Measurements from ENCODE around the gene RFX8. TPM values are rescaled to one million over a fixed set of nuclear protein-coding genes. Genes with fewer than 3 reads are reported as not detected.

RFX8 gene
- total and polyA plus RNA-seq, 2 of the 4 experiments (the other 2 are of a cell fraction), result 2.9 to 5.3 TPM

GRCh38 chr2:101517758-101518271 is 42.9 kb upstream of the RFX8 start:
- peak overlapping the region; percentile 56 for H3K14ac ChIP-seq (replicated peaks; ENCODE audit: low read depth, low read length)
- H3K36me3 ChIP-seq (ENCODE audit: control insufficient read depth, insufficient read depth, low read length), result no peaks in the 10 kb centered on the region
- H3K4me2 ChIP-seq (ENCODE audit: low read depth, low read length), result peak overlapping the region; percentile 53; the same call in 1 of the 2 replicates
- 0 out of 2 replicates have a peak overlapping the region, but pooled peaks have one; percentile 46 for H2AK5ac ChIP-seq (ENCODE audit: low read depth, low read length)
- H2BK120ac ChIP-seq (ENCODE audit: low read depth, low read length), result peak overlapping the region; percentile 92
- H3K4me3 ChIP-seq (ENCODE audit: insufficient read depth, low read depth, low read length), result no peak overlapping the region
- no peaks in the 10 kb centered on the region for H3K27me3 ChIP-seq (ENCODE audit: control insufficient read depth, insufficient read depth, low read length)
- no peaks in the 10 kb centered on the region for H4K20me1 ChIP-seq (ENCODE audit: insufficient read depth, low read length)
- intact Hi-C loops (cut with micrococcal nuclease) (loop anchor here (2.0 kb wide), 1 partner anchor 179 kb away; the partner anchor contains the start of gene MAP4K4), in situ Hi-C loops (cut with MboI; ENCODE audit: low sequenced_read_pairs) (loop anchor here (25.0 kb wide), 1 partner anchor 169 kb away; the partner anchor contains the start of gene MAP4K4), dilution Hi-C loops (cut with HindIII; ENCODE audit: low sequenced_read_pairs, unreplicated experiment) (no loop called here)
- H3K27ac ChIP-seq (ENCODE audit: insufficient read depth, low read length), result no peak overlapping the region
- BruUV-seq (replicated peaks), result no TSS peak
- TF ChIP-seq SMC3 (IDR thresholded peaks at IDR 0.05; ENCODE audit: low read depth, low read length), result no peak
- TF ChIP-seq RCOR1 (IDR thresholded peaks at IDR 0.05; ENCODE audit: insufficient replicate concordance, low read length), result no peak
- peak; percentile 35; the same call in 1 of the 2 replicates for TF ChIP-seq FOS (IDR thresholded peaks at IDR 0.05; ENCODE audit: low read depth, low read length)
- no peak for TF ChIP-seq USF2 (IDR thresholded peaks at IDR 0.05; ENCODE audit: low read depth, low read length)
- TF ChIP-seq POLR2A (IDR thresholded peaks at IDR 0.05; ENCODE audit: low read depth, low read length), result no peak
- POLR2A ChIA-PET (ENCODE audit: unreplicated experiment), result interaction anchor here (1.0 kb wide), 1 partner anchor 23 kb away, joined by 3 read pairs; no protein-coding TSS in a partner anchor
- H3K79me1 ChIP-seq (ENCODE audit: low read depth in 1 of 2, low read length in 2 of 2), result peaks cover 0 to 42% of the 10 kb centered on the region in 2 experiments; a peak in 2 of 4 replicates
- H3K9ac ChIP-seq (ENCODE audit: low read depth, low read length), result no peak overlapping the region
- H3K9me3 ChIP-seq (ENCODE audit: control insufficient read depth, insufficient read depth, low read length), result no peaks in the 10 kb centered on the region; the same call in 1 of the 2 replicates
- peak overlapping the region; percentile 80 for H2BK5ac ChIP-seq (ENCODE audit: low read depth, low read length, poor library complexity, severe bottlenecking)
- peak overlapping the region; percentile 13; the same call in 1 of the 2 replicates for H4K5ac ChIP-seq (ENCODE audit: low read depth, low read length)
- H3K4ac ChIP-seq (ENCODE audit: low read depth, low read length), result peak overlapping the region; percentile 49; the same call in 1 of the 2 replicates
- no peak overlapping the region for H2AK9ac ChIP-seq (replicated peaks; ENCODE audit: low read depth, low read length, poor library complexity)
- DNase-seq (peak; percentile 65), ATAC-seq (ENCODE audit: low read depth) (no peak)
- no peak overlapping the region for H2AFZ ChIP-seq (replicated peaks; ENCODE audit: low read length, poor library complexity)
- H3K9me1 ChIP-seq (ENCODE audit: insufficient read depth, low read length), result peaks cover 24% of the 10 kb centered on the region
- H4K91ac ChIP-seq (ENCODE audit: insufficient read depth, low read depth, low read length), result peak overlapping the region; percentile 49
- H4K8ac ChIP-seq (ENCODE audit: low read depth in 2 of 2, low read length in 2 of 2), result peak overlapping the region; percentile 6 to 62; a peak in 3 of 4 replicates
- H2BK15ac ChIP-seq (ENCODE audit: low read depth, low read length), result peak overlapping the region; percentile 75; the same call in 1 of the 3 replicates
- peak overlapping the region; percentile 44; the same call in 1 of the 2 replicates for H3K18ac ChIP-seq (ENCODE audit: low read depth, low read length)
- CTCF ChIA-PET, result interaction anchor here (0.7 to 2.4 kb wide), 3 partner anchors 8 to 314 kb away, joined by 3 to 6 read pairs (median 5); no protein-coding TSS in a partner anchor
- peak overlapping the region; percentile 81; the same call in 1 of the 2 replicates for H2BK20ac ChIP-seq (ENCODE audit: low read depth, low read length)
- no peak overlapping the region; the same call in 1 of the 2 replicates for H3K23ac ChIP-seq (ENCODE audit: low read depth, low read length)
- H3K4me1 ChIP-seq (ENCODE audit: control insufficient read depth, insufficient read depth, low read length), result peaks cover 24% of the 10 kb centered on the region
- peak overlapping the region; percentile 12; the same call in 1 of the 2 replicates for H3K56ac ChIP-seq (ENCODE audit: extremely low read depth, insufficient read depth, low read length)

All from IMR-90 (cell line).